ENCODE measurements around the gene FGF7.
"Not testable (repeated sequence)": the region's sequence is repeated elsewhere in the genome, so short reads cannot be mapped to it uniquely, and the experiment has no call there.

Gene FGF7

GRCh38 chr15:49423021-49423420 is at the start of gene FGF7:
FGF7 (plus strand) TSS chr15:49423242; CDS start chr15:49424298, 1,056 bp downstream.
- DNase-seq = no peak

- peak; percentile 27 for DNase-seq
These were observed 43.0 kb upstream of the FGF7 start for GRCh38 chr15:49379996-49380395.

GRCh38 chr15:49380912-49381311 is 42.1 kb upstream of the FGF7 start:
- DNase-seq = peak; percentile 2

GRCh38 chr15:49382394-49382793 is 40.6 kb upstream of the FGF7 start:
- no peak for DNase-seq

GRCh38 chr15:49383266-49383665 is 39.8 kb upstream of the FGF7 start:
- DNase-seq = no peak

- peak; percentile 13 for DNase-seq
These were observed 35.6 kb upstream of the FGF7 start for GRCh38 chr15:49387471-49387870.

- not testable (repeated sequence) for DNase-seq
These were observed 20.3 kb upstream of the FGF7 start for GRCh38 chr15:49402515-49403296.

- no peak for DNase-seq
These were observed 16.5 kb upstream of the FGF7 start for GRCh38 chr15:49406352-49407118.

- DNase-seq = no peak
These were observed 12.4 kb upstream of the FGF7 start for GRCh38 chr15:49410641-49411040.

- no peak for DNase-seq
These were observed 10.2 kb upstream of the FGF7 start for GRCh38 chr15:49412797-49413196.

- no peak for DNase-seq
These were observed 7.9 kb upstream of the FGF7 start for GRCh38 chr15:49415149-49415548.

GRCh38 chr15:49415638-49416037 is 7.4 kb upstream of the FGF7 start:
- DNase-seq = no peak

GRCh38 chr15:49418811-49419210 is 4.2 kb upstream of the FGF7 start:
- DNase-seq = no peak

- peak; percentile 59 for DNase-seq
These were observed 1.1 kb upstream of the FGF7 start for GRCh38 chr15:49421991-49422390.

- DNase-seq = no peak
These were observed 984 bp downstream of the FGF7 start for GRCh38 chr15:49423901-49424550.

GRCh38 chr15:49424954-49425353 is 1.9 kb downstream of the FGF7 start:
- DNase-seq = no peak

- DNase-seq = no peak
These were observed 4.3 kb downstream of the FGF7 start for GRCh38 chr15:49427372-49427771.

GRCh38 chr15:49428409-49429095 is 5.5 kb downstream of the FGF7 start:
- DNase-seq = no peak

GRCh38 chr15:49430046-49430445 is 7.0 kb downstream of the FGF7 start:
- DNase-seq = no peak

- DNase-seq = no peak
These were observed 12.1 kb downstream of the FGF7 start for GRCh38 chr15:49435174-49435573.

GRCh38 chr15:49436751-49437150 is 13.7 kb downstream of the FGF7 start:
- DNase-seq = no peak

- DNase-seq = peak; percentile 78
These were observed 16.1 kb downstream of the FGF7 start for GRCh38 chr15:49438962-49439631.
